A549 (cell line): ENCODE measurements around the gene TTN. TPM values are rescaled to one million over a fixed set of nuclear protein-coding genes. Genes with fewer than 3 reads are reported as not detected.

ENCODE experiments used
- ATAC-seq, 2 experiments: fragments of 200-7000 bp in 1 of 2; fragments of >200 bp in 1 of 2; cut with Nextera tagmentation in 1 of 2; cut with Tn5 transposase in 1 of 2; 3 replicates each; pipeline versions ENCODE4 v1.8.0 to v1.9.1; 2018 to 2020; ENCODE audit warnings: mild to moderate bottlenecking in 1 of 2, moderate library complexity in 1 of 2
- CTCF ChIA-PET: fragments of 300-600 bp; sonication (Branson Sonifier 250); formaldehyde crosslinking; extraction: SDS; loops from one replicate; lab custom pipeline; 2021; ENCODE audit warnings: antibody characterized with exemption, inconsistent platforms; lab: Yijun Ruan, JAX
- POLR2A ChIA-PET: fragments of 350-600 bp; formaldehyde crosslinking; extraction: SDS; loops from one replicate; lab custom pipeline; 2021; ENCODE audit warnings: antibody characterized with exemption, inconsistent platforms; lab: Yijun Ruan, JAX
- DNase-seq, 2 experiments: peaks; one replicate each; pipeline versions ENCODE4 v3.0.0 to v3.0.0-alpha.2; 2011 to 2016; ENCODE audit warnings: low read depth in 1 of 2, low spot score in 1 of 2
- FAIRE-seq: peaks from 2 replicates; lab custom pipeline; 2011; peaks lifted over from hg19 to GRCh38; lab: Jason Lieb, UNC
- H3K27ac ChIP-seq, 2 experiments: fragments of >200 bp; sonication (Bioruptor Twin); formaldehyde crosslinking; 3 replicates each; pipeline ENCODE4 v1.5.1; 2016 to 2017
- H3K4me1 ChIP-seq: fragments of >200 bp; sonication (Bioruptor Twin); formaldehyde crosslinking; 3 replicates; pipeline ENCODE4 v1.6.1; 2016
- H3K4me2 ChIP-seq: fragments of >200 bp; sonication (Bioruptor Twin); formaldehyde crosslinking; 3 replicates; pipeline ENCODE4 v1.6.1; 2016
- H3K4me3 ChIP-seq: fragments of >200 bp; sonication (Bioruptor Twin); formaldehyde crosslinking; 3 replicates; pipeline ENCODE4 v1.5.1; 2016
- H3K9me3 ChIP-seq: fragments of >200 bp; sonication (Bioruptor Twin); formaldehyde crosslinking; 3 replicates; pipeline ENCODE4 v1.6.1; 2016
- BHLHE40 ChIP-seq: IDR thresholded peaks from 2 replicates; pipeline ENCODE4 v1.6.1; 2012; ENCODE audit warnings: low read depth, low read length, inconsistent platforms
- CBX2 ChIP-seq: fragments of 200-600 bp; sonication (generic); IDR thresholded peaks from 2 replicates; pipeline ENCODE4 v1.6.1; 2016; ENCODE audit warnings: low read depth, mild to moderate bottlenecking, borderline replicate concordance
- CBX8 ChIP-seq: fragments of 200-600 bp; sonication (generic); IDR thresholded peaks from 2 replicates; pipeline ENCODE4 v1.6.1; 2016
- CEBPB ChIP-seq, 2 experiments: fragments of >200 bp in 1 of 2; sonication (Bioruptor Twin) in 1 of 2; formaldehyde crosslinking in 1 of 2; IDR thresholded peaks; 2 replicates each; pipeline ENCODE4 v1.6.1; 2012 to 2016
- CHD4 ChIP-seq: fragments of 200-600 bp; sonication (generic); IDR thresholded peaks from 2 replicates; pipeline ENCODE4 v1.6.1; 2016; ENCODE audit warnings: antibody characterized with exemption, mild to moderate bottlenecking, borderline replicate concordance
- EHMT2 ChIP-seq: fragments of 200-600 bp; sonication (generic); IDR thresholded peaks from 2 replicates; pipeline ENCODE4 v1.6.1; 2016; ENCODE audit warnings: antibody characterized with exemption, low read depth, mild to moderate bottlenecking, moderate library complexity
- ESRRA ChIP-seq: fragments of 150-350 bp; IDR thresholded peaks from 2 replicates; pipeline ENCODE4 v1.6.1; 2014; ENCODE audit warnings: mild to moderate bottlenecking, low read length, borderline replicate concordance
- FOSL2 ChIP-seq, 2 experiments: fragments of 450-650 bp in 1 of 2; fragments of >200 bp in 1 of 2; sonication (Bioruptor Twin) in 1 of 2; formaldehyde crosslinking; IDR thresholded peaks; 2 replicates each; pipeline versions ENCODE4 v1.5.0 to v1.6.1; 2016 to 2020; ENCODE audit warnings: mild to moderate bottlenecking in 1 of 2, moderate library complexity in 1 of 2
- HOXA7 ChIP-seq: fragments of 250-450 bp; sonication (Bioruptor Pico); IDR thresholded peaks from 2 replicates; pipeline ENCODE4 v1.5.0; 2020; ENCODE audit warnings: mild to moderate bottlenecking, moderate library complexity
- HOXB13 ChIP-seq: fragments of 250-450 bp; sonication (Bioruptor Pico); IDR thresholded peaks from 2 replicates; pipeline ENCODE4 v1.5.0; 2020; ENCODE audit warnings: low read depth, mild to moderate bottlenecking, moderate library complexity
- JUN ChIP-seq, 2 experiments: fragments of >200 bp; sonication (Bioruptor Twin); formaldehyde crosslinking; IDR thresholded peaks; 2 replicates in 1 of 2; 3 replicates in 1 of 2; pipeline ENCODE4 v1.6.1; 2016 to 2017
- KDM1A ChIP-seq: fragments of 200-600 bp; sonication (generic); IDR thresholded peaks from 2 replicates; pipeline ENCODE4 v1.6.1; 2016; ENCODE audit warnings: low read depth, mild to moderate bottlenecking
- MAFK ChIP-seq: fragments of 450-650 bp; IDR thresholded peaks from 2 replicates; pipeline ENCODE4 v1.6.1; 2014; ENCODE audit not compliant: partially characterized antibody
- MAX ChIP-seq: IDR thresholded peaks from 2 replicates; pipeline ENCODE4 v1.6.1; 2012
- MYC ChIP-seq: IDR thresholded peaks from 2 replicates; pipeline ENCODE4 v1.6.1; 2012; ENCODE audit warnings: mild to moderate bottlenecking, inconsistent platforms, low read length, improper control_type of control experiment, borderline replicate concordance
- NFE2L2 ChIP-seq: fragments of 150-350 bp; conservative IDR thresholded peaks from 2 replicates; pipeline ENCODE4 v1.6.1; 2014; ENCODE audit warnings: low read length
- NPAS2 ChIP-seq: fragments of 250-450 bp; sonication (Bioruptor Pico); IDR thresholded peaks from 2 replicates; pipeline ENCODE4 v1.8.0; 2022; ENCODE audit warnings: mild to moderate bottlenecking, moderate library complexity, borderline replicate concordance
- POLR2AphosphoS2 ChIP-seq: conservative IDR thresholded peaks from 2 replicates; pipeline ENCODE4 v1.6.1; 2012; ENCODE audit warnings: low read length, improper control_type of control experiment, inconsistent platforms
- RAD21 ChIP-seq, 2 experiments: fragments of >200 bp in 1 of 2; sonication (Bioruptor Twin) in 1 of 2; formaldehyde crosslinking in 1 of 2; IDR thresholded peaks in 1 of 2; conservative IDR thresholded peaks in 1 of 2; 2 replicates in 1 of 2; 3 replicates in 1 of 2; pipeline ENCODE4 v1.6.1; 2012 to 2018; ENCODE audit warnings: inconsistent platforms in 1 of 2
- REST ChIP-seq: fragments of 200-600 bp; sonication (generic); IDR thresholded peaks from 2 replicates; pipeline ENCODE4 v1.6.1; 2016; ENCODE audit warnings: antibody characterized with exemption, mild to moderate bottlenecking, moderate library complexity
- RNF2 ChIP-seq: fragments of 200-600 bp; sonication (generic); IDR thresholded peaks from 2 replicates; pipeline ENCODE4 v1.6.1; 2016; ENCODE audit warnings: low read depth, mild to moderate bottlenecking, antibody characterized with exemption, moderate library complexity, borderline replicate concordance
- SMC3 ChIP-seq: fragments of >200 bp; sonication (Bioruptor Twin); formaldehyde crosslinking; IDR thresholded peaks from 3 replicates; pipeline ENCODE4 v1.6.1; 2018; ENCODE audit warnings: inconsistent platforms
- SREBF2 ChIP-seq: fragments of 450-650 bp; IDR thresholded peaks from 2 replicates; pipeline ENCODE4 v1.6.1; 2014; ENCODE audit warnings: mild to moderate bottlenecking, moderate library complexity
- TP53 ChIP-seq: fragments of 250-450 bp; sonication (Bioruptor Pico); IDR thresholded peaks from 2 replicates; pipeline ENCODE4 v1.5.0; 2021; ENCODE audit warnings: mild to moderate bottlenecking, moderate library complexity
- ZFP36 ChIP-seq: fragments of 450-650 bp; IDR thresholded peaks from 2 replicates; pipeline ENCODE4 v1.6.1; 2014; ENCODE audit warnings: borderline replicate concordance; ENCODE audit not compliant: partially characterized antibody
- ZNF302 ChIP-seq: fragments of 250-450 bp; sonication (Bioruptor Pico); IDR thresholded peaks from 2 replicates; pipeline ENCODE4 v1.9.0; 2021; ENCODE audit warnings: inconsistent platforms, mild to moderate bottlenecking, moderate library complexity
- WGBS: methylation state at CpG from one replicate; pipeline ENCODE4 v1.1.6; 2017; ENCODE audit errors: missing lambda C conversion rate; 5-methylcytosine and 5-hydroxymethylcytosine counted together
- polyA plus RNA-seq, 4 experiments: library from polyadenylated mRNA; depleted of rRNA in 3 of 4; stranded (reverse); fragments of >200 nt; fragmentation: RNase III in 1 of 4; extraction: RNeasy Plus Mini Kit Qiagen cat#74134 plus additional on column Dnase treatment in 1 of 4; gene quantifications; 2 replicates in 3 of 4; 3 replicates in 1 of 4; pipeline ENCODE4 v1.2.3, GENCODE V29; 2011 to 2017
- TF ChIP-seq, protein P1 (sequence below): fragments of 150-350 bp; IDR thresholded peaks from 2 replicates; pipeline ENCODE4 v1.6.1; 2014; ENCODE audit warnings: low read depth, mild to moderate bottlenecking, low read length

TTN gene
- polyA plus RNA-seq, 2 of the 4 experiments (the other 2 are of a cell fraction) = under 0.01 TPM; not detected in 1

DNA sequence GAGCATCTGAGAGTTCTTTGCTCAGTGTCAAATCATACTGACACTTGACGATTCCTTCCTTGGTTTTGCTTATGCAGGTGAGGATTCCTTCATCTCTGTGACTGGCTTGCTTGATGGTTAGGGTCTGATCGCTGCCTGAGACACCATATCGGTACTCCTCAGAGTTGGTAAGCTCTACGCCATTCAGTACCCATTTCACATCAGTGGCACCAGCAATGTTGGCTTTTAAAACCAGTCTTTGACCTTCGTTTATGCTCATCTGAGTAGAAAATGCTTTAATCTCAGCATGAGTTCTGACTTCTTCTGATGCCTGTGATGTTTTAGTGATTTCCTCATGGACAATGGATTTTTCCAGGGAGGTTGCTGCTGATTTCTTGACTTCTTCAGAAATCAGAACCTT lies 278.6 kb downstream of the TTN start:
- DNase-seq (no peak), FAIRE-seq (no peak), ATAC-seq (no peak)
- WGBS = 88% methylated on average over 5 of the region's 5 CpGs
- POLR2A ChIA-PET = no interaction called here
- H3K9me3 ChIP-seq = no peaks in the 10 kb centered on the region
- TF ChIP-seq NFE2L2 = no peak
- no peaks in the 10 kb centered on the region for H3K4me1 ChIP-seq
- H3K4me3 ChIP-seq = no peak overlapping the region
- H3K4me2 ChIP-seq = no peak overlapping the region
- no peak overlapping the region for H3K27ac ChIP-seq
- CTCF ChIA-PET = interaction anchor here (0.6 kb wide), 1 partner anchor 405 kb away, joined by 3 read pairs; no protein-coding TSS in a partner anchor

DNA sequence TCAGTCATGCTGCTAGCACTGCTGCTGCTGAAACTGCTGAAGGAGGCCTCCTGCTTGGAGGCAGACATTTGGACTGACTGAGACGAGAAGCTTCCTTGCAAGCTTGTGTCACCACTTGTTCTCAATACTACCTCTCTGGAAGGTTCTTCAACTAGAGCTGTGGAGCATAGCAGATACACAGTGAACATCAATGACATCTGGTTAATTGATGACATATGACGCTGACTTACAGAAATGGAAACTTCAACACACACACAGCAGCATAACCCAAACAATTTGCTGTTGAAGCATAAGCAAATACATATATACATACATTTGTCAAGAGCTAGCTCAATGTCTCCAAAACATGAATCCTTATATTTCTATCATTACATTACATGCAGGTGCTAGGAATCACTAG lies 279.6 kb downstream of the TTN start:
- POLR2A ChIA-PET = no interaction called here
- 92% methylated on average over 2 of the region's 2 CpGs for WGBS
- no peak for ATAC-seq
- no peaks in the 10 kb centered on the region for H3K4me1 ChIP-seq
- H3K27ac ChIP-seq = no peak overlapping the region
- no peak for DNase-seq
- no peak overlapping the region for H3K4me2 ChIP-seq
- FAIRE-seq = no peak
- CTCF ChIA-PET = interaction anchor here (0.8 to 1.2 kb wide), 3 partner anchors 8 to 43 kb away, joined by 3 read pairs; no protein-coding TSS in a partner anchor
- no peaks in the 10 kb centered on the region for H3K9me3 ChIP-seq
- H3K4me3 ChIP-seq = no peak overlapping the region
- no peak for TF ChIP-seq EHMT2
- TF ChIP-seq CHD4 = no peak
- no peak for TF ChIP-seq REST
- TF ChIP-seq JUN (IDR thresholded peaks at IDR 0.05) = no peak
- no peak for TF ChIP-seq ZFP36
- no peak for TF ChIP-seq SREBF2
- TF ChIP-seq, protein P1, sequence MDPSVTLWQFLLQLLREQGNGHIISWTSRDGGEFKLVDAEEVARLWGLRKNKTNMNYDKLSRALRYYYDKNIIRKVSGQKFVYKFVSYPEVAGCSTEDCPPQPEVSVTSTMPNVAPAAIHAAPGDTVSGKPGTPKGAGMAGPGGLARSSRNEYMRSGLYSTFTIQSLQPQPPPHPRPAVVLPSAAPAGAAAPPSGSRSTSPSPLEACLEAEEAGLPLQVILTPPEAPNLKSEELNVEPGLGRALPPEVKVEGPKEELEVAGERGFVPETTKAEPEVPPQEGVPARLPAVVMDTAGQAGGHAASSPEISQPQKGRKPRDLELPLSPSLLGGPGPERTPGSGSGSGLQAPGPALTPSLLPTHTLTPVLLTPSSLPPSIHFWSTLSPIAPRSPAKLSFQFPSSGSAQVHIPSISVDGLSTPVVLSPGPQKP = no peak
- no peak for TF ChIP-seq CBX2
- no peak for TF ChIP-seq RAD21 (conservative IDR thresholded peaks at IDR 0.05 in 1 of 2, IDR thresholded peaks at IDR 0.05 in 1 of 2)
- no peak for TF ChIP-seq ZNF302 (CRISPR knock-in tag)

- Histone ChIP-seq H3K9me3 (no peaks in the 10 kb centered on the region), H3K4me3 (no peak overlapping the region), H3K27ac (no peak overlapping the region), H3K4me1 (no peaks in the 10 kb centered on the region), H3K4me2 (no peak overlapping the region)
- POLR2A ChIA-PET = no interaction called here
- 81% methylated on average over 4 of the region's 4 CpGs for WGBS
- FAIRE-seq (no peak), DNase-seq (no peak), ATAC-seq (no peak)
- TF ChIP-seq FOSL2 (IDR thresholded peaks at IDR 0.05) = no peak
- TF ChIP-seq FOSL2 (CRISPR knock-in tag; IDR thresholded peaks at IDR 0.05) = no peak
- no peak for TF ChIP-seq TP53
- TF ChIP-seq CEBPB (IDR thresholded peaks at IDR 0.05) = no peak
- no peak for TF ChIP-seq RNF2
- TF ChIP-seq HOXA7 = no peak
- no peak for TF ChIP-seq KDM1A
- no peak for TF ChIP-seq CBX2
- no peak for TF ChIP-seq MAFK
- TF ChIP-seq HOXB13 (CRISPR knock-in tag) = no peak
- TF ChIP-seq MAX = no peak
- no peak for TF ChIP-seq MYC
- no peak for TF ChIP-seq NPAS2 (CRISPR knock-in tag)
- TF ChIP-seq CHD4 = no peak
- TF ChIP-seq, protein P1 = no peak
- no peak for TF ChIP-seq CBX8
- no peak for TF ChIP-seq ZNF302 (CRISPR knock-in tag)
- TF ChIP-seq POLR2AphosphoS2 = no peak
- no peak for TF ChIP-seq SMC3
- TF ChIP-seq ESRRA = no peak
- no peak for TF ChIP-seq BHLHE40
- CTCF ChIA-PET = interaction anchor here (1.2 kb wide), 1 partner anchor 14 kb away, joined by 3 read pairs; no protein-coding TSS in a partner anchor
These were observed 281.0 kb downstream of the TTN start for GRCh38 chr2:178526256-178526655.
